ENCODE measurements around the gene FOXF1.

- TF ChIP-seq CTCF (IDR thresholded peaks at IDR 0.05; ENCODE audit: low read length) (no peak), EZH2phosphoT487 (IDR thresholded peaks at IDR 0.05; ENCODE audit: low read length) (no peak)
Measured at GRCh38 chr16:86559802-86560305, 49.5 kb downstream of the FOXF1 start.

All from MM.1S (cell line).